C4-2B (cell line): ENCODE measurements around the gene MYO7A.

ENCODE experiments used
- ZFX ChIP-seq: fragments of 450-650 bp; IDR thresholded peaks from 2 replicates; pipeline ENCODE4 v1.6.1; 2017
- TF ChIP-seq, protein P1 (sequence below): fragments of 450-650 bp; conservative IDR thresholded peaks from 2 replicates; pipeline ENCODE4 v1.5.1; 2017; ENCODE audit warnings: mild to moderate bottlenecking

- TF ChIP-seq, protein P1, sequence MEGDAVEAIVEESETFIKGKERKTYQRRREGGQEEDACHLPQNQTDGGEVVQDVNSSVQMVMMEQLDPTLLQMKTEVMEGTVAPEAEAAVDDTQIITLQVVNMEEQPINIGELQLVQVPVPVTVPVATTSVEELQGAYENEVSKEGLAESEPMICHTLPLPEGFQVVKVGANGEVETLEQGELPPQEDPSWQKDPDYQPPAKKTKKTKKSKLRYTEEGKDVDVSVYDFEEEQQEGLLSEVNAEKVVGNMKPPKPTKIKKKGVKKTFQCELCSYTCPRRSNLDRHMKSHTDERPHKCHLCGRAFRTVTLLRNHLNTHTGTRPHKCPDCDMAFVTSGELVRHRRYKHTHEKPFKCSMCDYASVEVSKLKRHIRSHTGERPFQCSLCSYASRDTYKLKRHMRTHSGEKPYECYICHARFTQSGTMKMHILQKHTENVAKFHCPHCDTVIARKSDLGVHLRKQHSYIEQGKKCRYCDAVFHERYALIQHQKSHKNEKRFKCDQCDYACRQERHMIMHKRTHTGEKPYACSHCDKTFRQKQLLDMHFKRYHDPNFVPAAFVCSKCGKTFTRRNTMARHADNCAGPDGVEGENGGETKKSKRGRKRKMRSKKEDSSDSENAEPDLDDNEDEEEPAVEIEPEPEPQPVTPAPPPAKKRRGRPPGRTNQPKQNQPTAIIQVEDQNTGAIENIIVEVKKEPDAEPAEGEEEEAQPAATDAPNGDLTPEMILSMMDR = no peak
- no peak for TF ChIP-seq ZFX
Observed at GRCh38 chr11:77211594-77212251, 83.7 kb downstream of the MYO7A start.
